Tibial nerve (tissue), 4 donors: ENCODE results near the gene IFNGR1.

Source experiments
- CTCF ChIP-seq, 5 experiments: fragments of 200-600 bp in 3 of 5; fragments of 450-650 bp in 2 of 5; sonication (generic) in 3 of 5; IDR thresholded peaks; one replicate each; pipeline ENCODE4 v1.5.1; 2016 to 2019; ENCODE audit warnings: antibody characterized with exemption in 5 of 5, mild to moderate bottlenecking in 3 of 5, moderate library complexity in 2 of 5
- EP300 ChIP-seq, 2 donors: sonication (generic); formaldehyde crosslinking; IDR thresholded peaks; one replicate each; pipeline ENCODE4 v1.6.1; 2017; ENCODE audit warnings: antibody characterized with exemption in 2 of 2, mild to moderate bottlenecking in 1 of 2
- POLR2A ChIP-seq, 2 donors: fragments of 450-650 bp; IDR thresholded peaks; one replicate each; pipeline ENCODE4 v1.6.1; 2017; ENCODE audit warnings: antibody characterized with exemption in 2 of 2, mild to moderate bottlenecking in 2 of 2, moderate library complexity in 2 of 2

- TF ChIP-seq CTCF (IDR thresholded peaks at IDR 0.05) (no peak), POLR2A (IDR thresholded peaks at IDR 0.05) (no peak), EP300 (IDR thresholded peaks at IDR 0.05) (no peak)
Observed at GRCh38 chr6:137260217-137260616, 41.0 kb upstream of the IFNGR1 start.
